HL-60/S4 (cell line): ENCODE measurements around the gene CRTC2.
"Not testable (repeated sequence)": the region's sequence is repeated elsewhere in the genome, so short reads cannot be mapped to it uniquely, and the experiment has no call there.

ENCODE experiments used
- in situ Hi-C: fragments of 300-500 bp; cut with MboI; formaldehyde crosslinking; loops from 2 replicates; pipeline ENCODE4 v1.14.3; 2022; ENCODE audit warnings: low sequenced_read_pairs

Gene CRTC2

GRCh38 chr1:153958111-153958960 lies at the start of gene CRTC2:
Gene CRTC2, minus strand, starts transcription at chr1:153958612. Its CDS starts 115 bp downstream, at chr1:153958497.
- in situ Hi-C loops: no loop called here

- in situ Hi-C loops: no loop called here
These were observed 47.7 kb upstream of the CRTC2 start for GRCh38 chr1:154006136-154006535.

- in situ Hi-C loops: no loop called here
These were observed 42.0 kb upstream of the CRTC2 start for GRCh38 chr1:154000420-154000819.

GRCh38 chr1:153996882-153997281 lies 38.5 kb upstream of the CRTC2 start:
- in situ Hi-C loops: not testable (repeated sequence)

- in situ Hi-C loops: no loop called here
These were observed 37.2 kb upstream of the CRTC2 start for GRCh38 chr1:153995640-153996039.

GRCh38 chr1:153995202-153995601 lies 36.8 kb upstream of the CRTC2 start:
- in situ Hi-C loops: no loop called here

GRCh38 chr1:153991806-153992205 lies 33.4 kb upstream of the CRTC2 start:
- in situ Hi-C loops: no loop called here

- in situ Hi-C loops: no loop called here
These were observed 32.8 kb upstream of the CRTC2 start for GRCh38 chr1:153991151-153991630.

- in situ Hi-C loops: no loop called here
These were observed 32.2 kb upstream of the CRTC2 start, which contains the start of gene RPS27 for GRCh38 chr1:153990468-153991150. Gene RPS27, plus strand, starts transcription at chr1:153990762. Its CDS starts 35 bp downstream, at chr1:153990797.

- in situ Hi-C loops: loop anchor here (5.0 to 10.0 kb wide), 2 partner anchors 310 to 473 kb away; partner anchors contain the start of gene NPR1
These were observed 29.2 kb upstream of the CRTC2 start for GRCh38 chr1:153987621-153988020.

GRCh38 chr1:153985941-153986761 lies 27.7 kb upstream of the CRTC2 start, which contains the start of gene RAB13:
Gene RAB13, minus strand, starts transcription at chr1:153986339. Its CDS starts 103 bp downstream, at chr1:153986236.
- in situ Hi-C loops: loop anchor here (5.0 to 10.0 kb wide), 2 partner anchors 309 to 471 kb away; partner anchors contain the start of gene NPR1

- in situ Hi-C loops: loop anchor here (5.0 to 10.0 kb wide), 2 partner anchors 308 to 471 kb away; partner anchors contain the start of gene NPR1
These were observed 27.0 kb upstream of the CRTC2 start for GRCh38 chr1:153985341-153985912.

GRCh38 chr1:153984123-153984894 lies 25.9 kb upstream of the CRTC2 start:
- in situ Hi-C loops: loop anchor here (10.0 kb wide), 1 partner anchor 470 kb away; no protein-coding TSS in a partner anchor

GRCh38 chr1:153981735-153982134 lies 23.3 kb upstream of the CRTC2 start:
- in situ Hi-C loops: loop anchor here (10.0 kb wide), 1 partner anchor 467 kb away; no protein-coding TSS in a partner anchor

GRCh38 chr1:153979091-153979490 lies 20.7 kb upstream of the CRTC2 start:
- in situ Hi-C loops: not testable (repeated sequence)

- in situ Hi-C loops: no loop called here
These were observed 20.0 kb upstream of the CRTC2 start for GRCh38 chr1:153978274-153978909.

- in situ Hi-C loops: no loop called here
These were observed 19.1 kb upstream of the CRTC2 start, which contains the start of gene JTB for GRCh38 chr1:153977250-153978240. Gene JTB, minus strand, starts transcription at chr1:153977674. Its CDS starts 422 bp downstream, at chr1:153977252.
